Peyer's patch (tissue), 4 donors: ENCODE data around the gene HAUS3. TPM values are rescaled to one million over a fixed set of nuclear protein-coding genes. Genes with fewer than 3 reads are reported as not detected.
A peak's percentile ranks its signal among the peaks of the same experiment; 100 is the strongest.

Experiments
- DNase-seq, 3 donors: peaks; one replicate each; pipeline ENCODE4 v3.0.0-alpha.2; 2017 to 2019
- H3K27ac ChIP-seq, 4 donors: fragments of 200-600 bp; sonication (generic); one replicate each; pipeline ENCODE4 v1.5.1; 2016 to 2019
- H3K27me3 ChIP-seq, 2 donors: fragments of 200-600 bp; sonication (generic); one replicate each; pipeline ENCODE4 v1.5.1; 2019
- H3K36me3 ChIP-seq, 3 donors: fragments of 200-600 bp; sonication (generic); one replicate each; pipeline ENCODE4 v1.5.1; 2016 to 2019
- H3K4me1 ChIP-seq, 4 donors: fragments of 200-600 bp; sonication (generic); one replicate each; pipeline ENCODE4 v1.5.1; 2016 to 2019
- H3K4me3 ChIP-seq, 4 donors: fragments of 200-600 bp; sonication (generic); 1 replicate in 3 of 4; 2 replicates in 1 of 4; pipeline ENCODE4 v1.5.1; 2016 to 2019; ENCODE audit warnings: mild to moderate bottlenecking in 1 of 4
- H3K9me3 ChIP-seq, 4 donors: fragments of 200-600 bp; sonication (generic); one replicate each; pipeline ENCODE4 v1.5.1; 2016 to 2019; ENCODE audit warnings: mild to moderate bottlenecking in 1 of 4
- POLR2A ChIP-seq, 2 donors: fragments of 450-650 bp; IDR thresholded peaks; one replicate each; pipeline ENCODE4 v1.5.1; 2017; ENCODE audit warnings: antibody characterized with exemption in 2 of 2, mild to moderate bottlenecking in 2 of 2, moderate library complexity in 2 of 2
- total RNA-seq, 4 donors: library from RNA; depleted of rRNA; stranded (reverse); fragments of >200 nt; gene quantifications; one replicate each; pipeline ENCODE4 v1.1.0, GENCODE V29; 2016
- TF ChIP-seq, protein P1 (sequence below), 6 experiments: fragments of 450-650 bp in 4 of 6; fragments of 200-600 bp in 2 of 6; sonication (generic) in 1 of 6; IDR thresholded peaks; one replicate each; pipeline ENCODE4 v1.5.1; 2017 to 2019; ENCODE audit warnings: antibody characterized with exemption in 6 of 6, mild to moderate bottlenecking in 3 of 6, moderate library complexity in 1 of 6

Gene HAUS3
- total RNA-seq, 4 donors from 2014 or later, result 8.6 to 11.6 (median 9.0) TPM

DNA sequence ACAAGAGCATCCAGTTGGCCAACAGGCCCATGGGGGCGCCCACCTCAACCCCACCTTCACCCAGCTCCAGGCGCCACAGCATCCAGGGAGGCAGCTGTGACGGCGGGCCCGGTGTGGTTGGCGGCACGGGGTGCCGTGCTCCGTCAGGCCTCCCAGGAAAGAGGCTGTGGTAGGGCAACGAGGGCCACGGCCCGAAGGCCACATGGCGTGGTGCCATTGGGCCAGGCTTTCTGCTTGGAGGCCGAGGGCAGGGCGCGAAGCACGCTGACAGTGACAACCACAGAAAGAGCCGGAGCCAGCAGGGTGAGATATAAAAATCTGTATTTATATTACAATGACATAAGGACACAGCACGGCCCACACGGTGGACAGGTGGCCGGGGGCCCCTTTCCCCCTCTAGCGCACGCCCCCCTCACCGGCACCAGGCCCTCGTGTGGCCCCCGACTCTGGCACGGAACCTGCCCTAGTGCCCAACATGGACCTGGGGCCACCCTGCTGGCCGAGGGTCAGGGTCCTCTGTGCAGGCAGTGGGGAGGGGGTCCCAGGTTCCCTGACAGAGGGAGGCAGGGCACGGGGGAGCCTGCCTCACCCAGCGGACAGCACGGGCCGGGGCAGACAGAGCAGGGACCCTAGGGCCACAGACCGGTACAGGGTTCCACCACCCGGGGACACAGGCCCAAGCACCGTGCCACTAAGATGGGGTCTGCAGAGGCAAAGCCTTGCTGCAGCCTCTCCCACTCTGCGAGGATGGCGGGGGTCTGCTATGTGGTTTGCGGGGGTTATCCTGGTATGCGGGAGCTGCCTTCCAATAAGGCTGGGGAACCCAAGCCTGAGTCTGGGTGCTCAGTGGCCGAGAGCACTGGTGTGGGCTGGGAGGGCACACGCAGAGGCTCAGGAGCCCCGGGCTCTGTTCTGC lies 5.5 kb upstream of the HAUS3 start:
- H3K4me3 ChIP-seq, result no peak overlapping the region
- no peaks in the 10 kb centered on the region for H3K9me3 ChIP-seq
- peaks cover 0 to 27% (median 0%) of the 10 kb centered on the region in 4 donors for H3K4me1 ChIP-seq
- no peaks in the 10 kb centered on the region for H3K27me3 ChIP-seq
- TF ChIP-seq POLR2A (IDR thresholded peaks at IDR 0.05), result no peak
- TF ChIP-seq, protein P1, sequence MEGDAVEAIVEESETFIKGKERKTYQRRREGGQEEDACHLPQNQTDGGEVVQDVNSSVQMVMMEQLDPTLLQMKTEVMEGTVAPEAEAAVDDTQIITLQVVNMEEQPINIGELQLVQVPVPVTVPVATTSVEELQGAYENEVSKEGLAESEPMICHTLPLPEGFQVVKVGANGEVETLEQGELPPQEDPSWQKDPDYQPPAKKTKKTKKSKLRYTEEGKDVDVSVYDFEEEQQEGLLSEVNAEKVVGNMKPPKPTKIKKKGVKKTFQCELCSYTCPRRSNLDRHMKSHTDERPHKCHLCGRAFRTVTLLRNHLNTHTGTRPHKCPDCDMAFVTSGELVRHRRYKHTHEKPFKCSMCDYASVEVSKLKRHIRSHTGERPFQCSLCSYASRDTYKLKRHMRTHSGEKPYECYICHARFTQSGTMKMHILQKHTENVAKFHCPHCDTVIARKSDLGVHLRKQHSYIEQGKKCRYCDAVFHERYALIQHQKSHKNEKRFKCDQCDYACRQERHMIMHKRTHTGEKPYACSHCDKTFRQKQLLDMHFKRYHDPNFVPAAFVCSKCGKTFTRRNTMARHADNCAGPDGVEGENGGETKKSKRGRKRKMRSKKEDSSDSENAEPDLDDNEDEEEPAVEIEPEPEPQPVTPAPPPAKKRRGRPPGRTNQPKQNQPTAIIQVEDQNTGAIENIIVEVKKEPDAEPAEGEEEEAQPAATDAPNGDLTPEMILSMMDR (IDR thresholded peaks at IDR 0.05), result no peak
- DNase-seq, result peak in 2 of 3 donors; percentile 10 to 40
- no peak overlapping the region for H3K27ac ChIP-seq
- H3K36me3 ChIP-seq, result peaks cover 0 to 44% (median 0%) of the 10 kb centered on the region in 3 donors

DNA sequence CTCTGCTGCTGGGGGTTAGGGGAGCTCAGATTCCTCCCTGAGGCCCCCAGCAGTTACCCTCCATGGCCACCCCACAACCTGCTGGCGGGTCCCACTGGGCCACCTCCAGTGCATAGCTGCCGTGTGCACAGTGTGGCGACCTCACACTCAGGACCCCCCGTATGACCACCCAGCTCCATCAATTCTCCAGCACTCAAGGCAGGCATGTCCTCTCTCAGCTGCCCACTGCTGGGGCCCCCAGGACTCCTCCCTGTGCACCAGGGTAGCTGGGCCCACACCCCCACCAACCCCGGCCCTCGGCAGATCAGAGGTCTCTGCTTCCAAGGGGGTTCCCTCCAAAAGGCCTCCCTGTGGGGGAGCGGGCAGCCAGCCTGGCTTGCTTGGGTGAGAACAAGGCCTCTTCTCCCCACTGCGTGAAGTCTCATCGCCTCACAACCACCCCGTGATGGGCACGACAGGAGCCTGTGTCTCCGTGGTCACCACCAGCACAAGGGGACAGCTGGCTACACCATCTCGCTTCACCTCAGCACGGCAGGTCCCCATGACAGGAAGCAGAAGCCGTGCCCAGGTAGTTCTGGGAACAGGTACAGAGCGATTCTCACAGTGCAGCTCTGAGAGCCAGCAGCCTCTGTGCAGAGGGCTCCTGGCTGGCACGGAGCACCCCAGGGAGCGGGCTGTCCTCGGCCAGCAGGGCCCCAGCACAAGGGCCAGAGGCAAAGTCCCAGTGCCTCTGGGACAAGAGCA lies 4.6 kb upstream of the HAUS3 start:
- no peak overlapping the region for H3K27ac ChIP-seq
- H3K4me3 ChIP-seq, result no peak overlapping the region
- H3K27me3 ChIP-seq, result no peaks in the 10 kb centered on the region
- peaks cover 0 to 30% (median 0%) of the 10 kb centered on the region in 4 donors for H3K4me1 ChIP-seq
- no peaks in the 10 kb centered on the region for H3K9me3 ChIP-seq
- no peak for TF ChIP-seq POLR2A (IDR thresholded peaks at IDR 0.05)
- TF ChIP-seq, protein P1 (IDR thresholded peaks at IDR 0.05), result no peak
- DNase-seq, result peak in 1 of 3 donors; percentile 12
- H3K36me3 ChIP-seq, result peaks cover 0 to 35% (median 0%) of the 10 kb centered on the region in 3 donors

DNA sequence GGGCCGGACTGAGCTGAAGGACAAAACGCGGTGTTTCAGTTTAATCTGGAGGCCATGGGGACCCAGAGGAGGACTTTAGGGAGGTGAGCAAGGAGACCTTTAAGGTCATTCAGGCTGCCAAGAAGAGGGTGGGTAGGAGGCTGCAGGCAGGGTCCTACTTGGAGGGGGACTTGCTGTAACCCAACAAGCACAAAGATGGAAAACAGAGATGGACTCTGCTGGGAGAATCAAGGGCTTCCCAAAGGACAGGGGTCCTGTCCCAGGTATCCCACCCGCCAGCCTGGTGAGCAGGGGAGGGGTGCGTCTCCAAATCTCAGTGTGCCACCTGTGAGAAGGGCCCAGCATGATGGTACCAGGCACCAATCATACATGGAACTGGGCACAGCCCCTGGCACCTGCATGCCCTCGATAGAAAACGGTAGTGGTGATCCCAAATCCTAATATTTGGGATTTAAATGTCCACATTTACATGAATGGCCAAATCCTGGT lies 3.9 kb upstream of the HAUS3 start:
- Histone ChIP-seq H3K4me1 (peaks cover 0 to 35% (median under 1%) of the 10 kb centered on the region in 4 donors), H3K4me3 (no peak overlapping the region), H3K36me3 (peaks cover 0 to 28% (median 0%) of the 10 kb centered on the region in 3 donors), H3K27ac (no peak overlapping the region), H3K27me3 (no peaks in the 10 kb centered on the region), H3K9me3 (no peaks in the 10 kb centered on the region)
- peak in 1 of 3 donors; percentile 12 for DNase-seq
- no peak for TF ChIP-seq POLR2A (IDR thresholded peaks at IDR 0.05)
- TF ChIP-seq, protein P1 (IDR thresholded peaks at IDR 0.05), result no peak

DNA sequence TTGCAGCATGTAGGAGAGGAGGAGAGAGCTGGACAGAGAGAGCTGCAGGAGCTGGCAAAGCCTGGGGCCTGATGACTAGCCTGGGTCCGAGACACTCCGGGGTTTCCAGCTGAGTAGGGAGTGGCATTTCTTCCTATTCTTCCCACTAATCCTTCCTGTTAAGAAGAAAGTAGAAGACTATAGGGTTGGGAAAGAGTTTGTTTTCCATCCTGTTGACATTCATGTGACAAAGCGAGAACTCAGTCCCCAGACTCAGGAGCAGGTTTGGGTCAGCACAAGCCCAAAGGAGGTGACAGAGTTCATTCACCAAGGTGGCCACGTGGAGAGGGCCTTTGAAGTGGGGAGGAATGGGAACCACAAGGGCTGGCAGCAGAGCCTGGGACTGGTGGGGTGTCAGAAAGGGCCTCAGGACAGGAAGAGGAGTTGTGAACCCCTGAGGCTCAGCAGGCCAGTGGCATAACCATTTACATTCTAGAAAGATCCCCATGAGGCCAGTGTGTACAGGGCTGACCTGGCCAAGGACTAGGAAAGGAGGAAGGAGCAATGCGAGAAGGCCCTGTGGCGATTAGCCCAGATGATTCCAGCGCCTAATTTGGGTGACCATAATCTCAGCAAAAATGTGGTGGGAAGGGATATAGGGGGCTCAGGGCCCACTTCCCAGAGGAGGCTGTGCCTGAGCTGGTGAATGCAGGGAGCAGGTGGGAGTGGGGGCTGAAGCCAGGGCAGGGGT lies 3.3 kb upstream of the HAUS3 start:
- TF ChIP-seq, protein P1 (IDR thresholded peaks at IDR 0.05), result no peak
- no peak for TF ChIP-seq POLR2A (IDR thresholded peaks at IDR 0.05)
- DNase-seq, result peak in 1 of 3 donors; percentile 13
- H3K27ac ChIP-seq, result no peak overlapping the region

More for the DNA sequence above, 3.3 kb upstream of the HAUS3 start:
- peaks cover 0 to 22% (median 0%) of the 10 kb centered on the region in 3 donors for H3K36me3 ChIP-seq
- no peak overlapping the region for H3K4me3 ChIP-seq
- no peaks in the 10 kb centered on the region for H3K9me3 ChIP-seq
- H3K27me3 ChIP-seq, result no peaks in the 10 kb centered on the region
- H3K4me1 ChIP-seq, result peaks cover 0 to 41% (median 4%) of the 10 kb centered on the region in 4 donors
